PFSK-1 (cell line): Measurements from ENCODE around the gene PTPRN2.

Experiments
- FOXP2 ChIP-seq: optimal IDR thresholded peaks from 2 replicates; pipeline ENCODE3; 2011; ENCODE audit warnings: borderline replicate concordance, control low read depth, inconsistent platforms; ENCODE audit not compliant: insufficient read depth; ENCODE audit errors: extremely low read length, extremely low read depth
- POLR2AphosphoS5 ChIP-seq: IDR thresholded peaks from 2 replicates; pipeline ENCODE4 v1.6.1; 2012; ENCODE audit warnings: low read depth, mild to moderate bottlenecking, control low read depth, low read length, moderate library complexity
- REST ChIP-seq, 2 experiments: IDR thresholded peaks; 2 replicates each; pipeline versions ENCODE4 v1.6.1 to v1.8.0; 2011 to 2012; ENCODE audit warnings: low read depth in 2 of 2, low read length in 2 of 2, control low read depth in 1 of 2, inconsistent platforms in 1 of 2, mild to moderate bottlenecking in 1 of 2, moderate library complexity in 1 of 2; ENCODE audit not compliant: insufficient read depth in 1 of 2
- SIN3A ChIP-seq: IDR thresholded peaks from 2 replicates; pipeline ENCODE4 v1.6.1; 2012; ENCODE audit warnings: mild to moderate bottlenecking, low read length, moderate library complexity, borderline replicate concordance; ENCODE audit not compliant: insufficient read depth
- TAF1 ChIP-seq: IDR thresholded peaks from 2 replicates; pipeline ENCODE4 v1.6.1; 2012; ENCODE audit warnings: low read length, control low read depth, borderline replicate concordance; ENCODE audit not compliant: insufficient read depth

The PTPRN2 gene

GRCh38 chr7:157739650-157740049 is 848.0 kb downstream of the PTPRN2 start:
- TF ChIP-seq SIN3A, result no peak
- TF ChIP-seq POLR2AphosphoS5, result no peak
- TF ChIP-seq TAF1, result no peak
- TF ChIP-seq REST (IDR thresholded peaks at IDR 0.05; ENCODE audit: insufficient read depth in 1 of 2, low read depth in 2 of 2, low read length in 2 of 2), result no peak
- TF ChIP-seq FOXP2, result no peak

- no peak for TF ChIP-seq REST (IDR thresholded peaks at IDR 0.05; ENCODE audit: insufficient read depth in 1 of 2, low read depth in 2 of 2, low read length in 2 of 2)
- no peak for TF ChIP-seq SIN3A
Measured at GRCh38 chr7:157739031-157739430, 848.6 kb downstream of the PTPRN2 start.

GRCh38 chr7:157738066-157738460 is 849.6 kb downstream of the PTPRN2 start:
- no peak for TF ChIP-seq TAF1
- no peak for TF ChIP-seq REST (IDR thresholded peaks at IDR 0.05; ENCODE audit: insufficient read depth in 1 of 2, low read depth in 2 of 2, low read length in 2 of 2)
- TF ChIP-seq POLR2AphosphoS5, result no peak
- no peak for TF ChIP-seq FOXP2
- no peak for TF ChIP-seq SIN3A

GRCh38 chr7:157737151-157738065 is 850.2 kb downstream of the PTPRN2 start:
- TF ChIP-seq POLR2AphosphoS5, result no peak
- TF ChIP-seq SIN3A, result no peak
- TF ChIP-seq REST (IDR thresholded peaks at IDR 0.05; ENCODE audit: insufficient read depth in 1 of 2, low read depth in 2 of 2, low read length in 2 of 2), result no peak
- TF ChIP-seq TAF1, result no peak
- TF ChIP-seq FOXP2, result no peak

GRCh38 chr7:157736341-157736740 is 851.3 kb downstream of the PTPRN2 start:
- TF ChIP-seq SIN3A (no peak), POLR2AphosphoS5 (no peak), FOXP2 (no peak)
